Posterior cingulate gyrus (tissue), 11 donors: ENCODE results near the gene PPP1R13B.
"Not testable (repeated sequence)": the region's sequence is repeated elsewhere in the genome, so short reads cannot be mapped to it uniquely, and the experiment has no call there.

ENCODE experiments used
- DNase-seq, 10 donors: peaks; one replicate each; pipeline versions ENCODE4 v3.0.0 to v3.0.0-alpha.2; 2020 to 2021; ENCODE audit warnings: mixed read lengths in 3 of 10
- intact Hi-C: fragments of 100-400 bp; cut with DNase I; formaldehyde crosslinking; loops from one replicate; pipeline ENCODE4 v1.15.1; 2023

The PPP1R13B gene

DNA sequence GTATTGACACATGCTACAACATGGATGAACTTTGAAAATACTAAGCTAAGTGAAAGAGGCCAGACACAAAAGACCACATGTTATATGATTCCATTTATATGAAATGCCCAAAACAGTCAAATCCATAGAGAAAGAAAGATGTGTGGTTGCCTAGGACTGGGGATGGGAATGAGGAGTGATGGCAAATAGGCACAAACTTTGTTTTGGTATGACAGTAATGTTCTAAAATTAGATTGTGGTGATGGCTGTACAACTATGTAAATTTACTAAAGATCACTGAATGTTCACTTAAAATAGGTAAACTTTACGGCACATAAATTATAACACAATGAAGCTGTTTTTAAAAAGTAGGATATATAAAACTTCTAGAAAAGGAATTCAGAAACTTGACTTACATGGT is 41.7 kb downstream of the PPP1R13B start:
- DNase-seq = no peak
- intact Hi-C loops = loop anchor here (5.0 kb wide), 1 partner anchor 107 kb away; no protein-coding TSS in a partner anchor

GRCh38 chr14:103803661-103804060 is 43.7 kb downstream of the PPP1R13B start:
- intact Hi-C loops = no loop called here
- no peak for DNase-seq

GRCh38 chr14:103802356-103802755 is 45.0 kb downstream of the PPP1R13B start:
- no peak for DNase-seq
- intact Hi-C loops = no loop called here

GRCh38 chr14:103801459-103801858 is 45.9 kb downstream of the PPP1R13B start:
- no peak for DNase-seq
- intact Hi-C loops = no loop called here

- DNase-seq, intact Hi-C loops: not testable (repeated sequence)
These were observed 54.2 kb downstream of the PPP1R13B start for GRCh38 chr14:103793192-103793591.

DNA sequence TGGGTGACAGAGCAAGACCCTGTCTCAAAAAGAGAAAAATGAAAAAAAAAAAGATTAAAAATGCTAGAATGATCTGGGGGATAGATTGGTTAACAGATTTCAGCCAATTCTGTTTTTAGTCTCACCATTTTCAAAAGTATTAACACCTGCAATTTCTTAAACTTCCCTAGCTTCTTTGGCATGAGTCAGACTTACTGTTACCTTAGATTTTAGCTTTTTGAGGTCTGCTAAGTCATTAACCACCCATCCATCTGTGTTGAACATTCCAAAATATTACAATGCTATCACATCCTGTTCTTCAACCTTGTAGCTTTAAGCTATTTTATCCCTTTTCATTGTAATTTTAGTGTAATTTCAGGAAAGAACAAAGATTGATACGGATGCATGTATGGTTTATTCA is 59.3 kb downstream of the PPP1R13B start:
- no peak for DNase-seq
- intact Hi-C loops = no loop called here

GRCh38 chr14:103782376-103782775 is 65.0 kb downstream of the PPP1R13B start:
- intact Hi-C loops = no loop called here
- peak in 3 of 10 donors; percentile 13 to 19 (median 18) for DNase-seq

GRCh38 chr14:103776319-103776718 is 71.1 kb downstream of the PPP1R13B start:
- DNase-seq, intact Hi-C loops: not testable (repeated sequence)

DNA sequence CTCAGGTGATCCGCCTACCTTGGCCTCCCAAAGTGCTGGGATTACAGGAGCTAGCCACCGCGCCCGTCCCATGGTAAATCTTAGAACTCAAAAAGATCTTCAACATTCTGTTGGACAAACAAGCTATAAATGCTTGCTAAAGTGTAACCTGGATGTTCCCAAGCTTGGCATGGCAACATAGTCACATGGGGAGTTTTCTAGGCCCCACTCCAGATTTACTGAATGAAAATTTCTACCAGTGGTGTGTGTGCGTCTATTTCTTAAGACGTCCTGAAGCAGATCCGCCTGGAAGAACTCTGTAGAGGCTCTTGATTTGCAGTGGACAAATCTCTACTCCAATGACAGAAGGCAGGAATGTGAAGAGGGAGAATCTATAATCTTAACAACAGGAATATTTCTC is 71.9 kb downstream of the PPP1R13B start:
- intact Hi-C loops = no loop called here
- DNase-seq = no peak

- intact Hi-C loops = no loop called here
- no peak for DNase-seq
These were observed 73.9 kb downstream of the PPP1R13B start for GRCh38 chr14:103773521-103773920.

GRCh38 chr14:103772078-103772712 is 75.2 kb downstream of the PPP1R13B start:
- DNase-seq = no peak
- intact Hi-C loops = no loop called here

DNA sequence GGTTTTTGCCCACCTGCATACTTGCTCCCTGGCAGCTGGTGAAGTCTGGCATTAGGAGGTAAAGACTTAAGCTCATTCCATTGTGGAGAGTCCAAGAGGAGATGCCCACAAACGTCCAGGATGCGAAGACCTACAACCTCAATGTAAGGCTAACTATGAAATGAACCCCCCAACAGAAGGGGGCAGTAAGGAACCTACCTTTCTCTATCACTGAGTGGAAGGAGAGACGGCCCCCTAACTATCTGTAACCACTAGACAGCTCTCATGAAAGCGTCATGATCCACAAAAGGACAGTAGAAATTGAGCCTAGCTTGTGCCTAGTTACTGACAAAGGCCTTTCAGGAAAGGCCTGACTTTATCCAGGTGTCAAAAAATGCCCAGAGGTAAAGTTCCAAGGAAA is 76.5 kb downstream of the PPP1R13B start:
- no peak for DNase-seq
- intact Hi-C loops = no loop called here

DNA sequence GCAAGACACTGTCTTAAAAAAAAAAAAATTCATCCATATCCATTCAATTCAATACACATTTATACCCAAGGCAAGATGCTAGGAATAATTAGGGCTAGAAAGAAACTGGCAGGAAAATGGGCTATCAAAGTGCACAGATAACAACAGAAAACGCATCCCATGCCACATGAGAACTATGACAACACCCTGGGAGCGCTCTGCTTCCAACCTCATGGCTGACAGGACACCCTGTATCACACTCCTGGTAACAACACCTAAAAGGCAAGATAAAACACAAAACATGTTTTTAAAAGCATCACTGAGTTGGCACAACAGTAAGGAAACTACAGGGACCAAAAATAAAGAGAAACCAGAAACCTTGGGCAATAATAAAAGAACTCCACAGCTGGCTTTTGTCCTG is 76.9 kb downstream of the PPP1R13B start:
- no peak for DNase-seq
- intact Hi-C loops = no loop called here

DNA sequence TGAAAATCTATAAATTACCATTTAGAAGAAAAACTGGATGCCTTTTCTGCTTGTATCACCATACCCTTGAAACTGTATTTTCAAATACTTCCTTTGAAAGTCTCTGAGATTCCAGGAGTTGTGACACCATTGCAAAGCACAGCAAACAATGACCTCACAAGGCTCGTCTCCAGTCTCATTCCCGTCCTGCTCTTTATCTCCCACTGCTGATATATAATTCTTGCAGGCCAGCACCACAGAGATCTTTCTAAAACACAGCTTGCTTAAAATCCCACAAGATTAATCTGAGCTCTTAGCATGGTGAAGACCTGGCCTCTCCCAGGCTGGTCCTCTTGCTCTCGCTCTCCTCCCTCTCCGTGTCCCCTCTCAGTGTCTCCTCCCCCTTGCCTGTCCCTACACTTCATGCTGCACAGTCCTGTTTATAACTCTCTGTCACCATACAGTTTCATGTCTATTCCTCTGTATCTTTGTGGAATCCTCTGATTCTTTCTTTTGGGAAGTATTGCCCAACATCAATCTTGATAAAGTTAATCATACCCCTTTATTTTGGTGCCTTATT is 80.0 kb downstream of the PPP1R13B start:
- intact Hi-C loops = no loop called here
- no peak for DNase-seq

GRCh38 chr14:103765526-103765925 is 81.8 kb downstream of the PPP1R13B start:
- DNase-seq = no peak
- intact Hi-C loops = no loop called here

GRCh38 chr14:103763730-103764488 is 83.5 kb downstream of the PPP1R13B start:
- intact Hi-C loops = no loop called here
- DNase-seq = no peak

GRCh38 chr14:103762541-103762940 is 84.8 kb downstream of the PPP1R13B start:
- DNase-seq = no peak
- intact Hi-C loops = no loop called here

DNA sequence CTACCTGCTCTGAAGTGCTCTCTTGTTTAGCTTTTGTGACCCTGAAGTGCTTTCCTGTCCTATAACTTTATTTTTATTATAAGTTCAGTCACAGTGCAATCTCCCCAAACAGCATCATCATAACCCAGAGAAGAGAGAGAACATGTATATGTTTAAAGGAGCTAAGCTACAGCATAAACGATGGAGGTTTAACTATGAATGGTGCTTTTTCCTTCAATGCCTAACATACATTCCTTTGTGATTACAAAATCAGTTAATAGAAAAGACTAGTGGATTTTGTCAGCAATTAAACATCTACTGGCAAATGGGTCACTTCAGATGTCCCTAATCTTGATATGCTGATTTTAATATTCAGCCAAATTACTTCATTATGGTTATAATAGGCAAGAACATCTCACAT is 85.3 kb downstream of the PPP1R13B start:
- DNase-seq = no peak
- intact Hi-C loops = no loop called here

- DNase-seq = no peak
- intact Hi-C loops = no loop called here
These were observed 89.2 kb downstream of the PPP1R13B start for GRCh38 chr14:103758059-103758776.

DNA sequence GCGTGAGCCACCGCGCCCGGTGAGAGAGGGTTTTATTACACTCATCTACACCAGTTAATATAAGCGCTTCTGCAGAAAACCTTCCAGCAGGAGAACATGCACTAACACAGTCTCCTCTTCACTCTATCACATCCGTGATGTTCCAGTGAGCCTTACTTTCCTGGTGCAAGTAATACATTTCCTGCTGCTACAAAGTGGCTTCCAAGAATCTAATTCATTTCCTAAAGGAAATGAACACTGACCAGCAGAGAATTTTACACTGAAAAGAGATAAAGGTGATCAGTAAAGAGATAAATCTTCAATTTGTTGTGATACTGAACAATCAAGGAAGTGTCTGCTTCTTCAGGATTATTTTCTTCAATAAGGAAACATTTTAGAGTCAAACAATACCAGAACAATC is 92.3 kb downstream of the PPP1R13B start:
- intact Hi-C loops = no loop called here
- no peak for DNase-seq

DNA sequence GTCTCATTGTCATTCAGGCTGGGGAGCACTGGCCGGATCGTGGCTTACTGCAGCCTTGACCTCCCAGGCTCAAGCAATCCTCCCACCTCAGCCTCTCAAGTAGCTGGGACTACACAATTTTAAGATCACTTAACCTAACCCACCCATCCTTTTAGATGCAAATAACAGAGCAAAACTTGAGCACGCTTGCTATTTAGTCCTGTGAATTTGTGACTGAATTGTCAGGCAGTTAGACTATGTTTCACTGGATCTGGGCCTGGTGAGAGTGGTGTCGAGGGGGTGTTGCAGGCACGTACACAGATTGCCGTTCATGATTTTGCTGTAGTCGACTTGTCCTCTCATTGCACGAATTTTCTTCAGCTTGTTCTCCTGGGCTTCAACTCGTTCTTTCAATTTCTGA is 93.6 kb downstream of the PPP1R13B start:
- DNase-seq = peak in 1 of 10 donors; percentile 31
- intact Hi-C loops = no loop called here
